K562 (cell line): ENCODE measurements around the gene RUNX3. TPM values are rescaled to one million over a fixed set of nuclear protein-coding genes. Genes with fewer than 3 reads are reported as not detected.
A peak's percentile ranks its signal among the peaks of the same experiment; 100 is the strongest.

ENCODE experiments used
- BCL6 ChIP-seq: fragments of 250-450 bp; sonication (Bioruptor Pico); IDR thresholded peaks from 2 replicates; pipeline ENCODE4 v1.4.0; 2020
- BRCA1 ChIP-seq, 2 experiments: fragments of 450-650 bp in 1 of 2; sonication (generic) in 1 of 2; formaldehyde crosslinking in 1 of 2; IDR thresholded peaks; 2 replicates each; pipeline versions ENCODE4 v1.5.0 to v1.6.1; 2017 to 2020; ENCODE audit warnings: mild to moderate bottlenecking in 1 of 2, missing genetic modification reagents in 1 of 2
- CBFA2T3 ChIP-seq: fragments of 450-650 bp; IDR thresholded peaks from 2 replicates; pipeline ENCODE4 v1.6.1; 2017
- CEBPG ChIP-seq, 3 experiments: fragments of 200-800 bp in 1 of 3; sonication (Bioruptor generic) in 1 of 3; sonication (generic) in 1 of 3; formaldehyde crosslinking in 1 of 3; IDR thresholded peaks in 2 of 3; conservative IDR thresholded peaks in 1 of 3; 2 replicates each; pipeline versions ENCODE4 v1.6.1 to v1.8.0; 2016 to 2022; ENCODE audit warnings: missing compliant biosample characterization in 2 of 3, missing genetic modification characterization in 2 of 3, mild to moderate bottlenecking in 1 of 3, missing genetic modification reagents in 1 of 3
- CTBP1 ChIP-seq: fragments of 450-650 bp; IDR thresholded peaks from 2 replicates; pipeline ENCODE4 v1.6.1; 2016; ENCODE audit warnings: borderline replicate concordance
- CTCF ChIP-seq, 3 experiments: IDR thresholded peaks in 2 of 3; conservative IDR thresholded peaks in 1 of 3; 2 replicates each; pipeline ENCODE4 v1.5.1; 2011 to 2012; ENCODE audit warnings: low read length in 3 of 3, mild to moderate bottlenecking in 3 of 3, control low read depth in 2 of 3, improper control_type of control experiment in 1 of 3, inconsistent platforms in 1 of 3, low read depth in 1 of 3, mixed read lengths in 1 of 3, moderate library complexity in 1 of 3; ENCODE audit not compliant: insufficient read depth in 2 of 3
- E2F6 ChIP-seq, 2 experiments: IDR thresholded peaks; 2 replicates each; pipeline ENCODE4 v1.6.1; 2011; ENCODE audit warnings: borderline replicate concordance in 1 of 2, control low read depth in 1 of 2, low read depth in 1 of 2, low read length in 1 of 2, mild to moderate bottlenecking in 1 of 2, mixed read lengths in 1 of 2, moderate library complexity in 1 of 2; ENCODE audit not compliant: insufficient read depth in 1 of 2, insufficient read length in 1 of 2, poor library complexity in 1 of 2, severe bottlenecking in 1 of 2; ENCODE audit errors: extremely low read depth in 1 of 2
- GMEB1 ChIP-seq: fragments of 250-450 bp; sonication (Bioruptor Pico); IDR thresholded peaks from 2 replicates; pipeline ENCODE4 v1.4.0; 2020; ENCODE audit warnings: mild to moderate bottlenecking
- GTF2B ChIP-seq: IDR thresholded peaks from 2 replicates; pipeline ENCODE4 v1.6.1; 2011; ENCODE audit not compliant: insufficient read length; ENCODE audit errors: extremely low read depth
- HLTF ChIP-seq: fragments of 450-650 bp; IDR thresholded peaks from 2 replicates; pipeline ENCODE4 v1.6.1; 2016
- KDM2B ChIP-seq: fragments of 250-450 bp; sonication (Bioruptor Pico); IDR thresholded peaks from 2 replicates; pipeline ENCODE4 v1.8.0; 2021; ENCODE audit warnings: mild to moderate bottlenecking, moderate library complexity
- MAFK ChIP-seq: IDR thresholded peaks from 2 replicates; pipeline ENCODE4 v1.6.1; 2011; ENCODE audit warnings: low read length, improper control_type of control experiment
- MEF2D ChIP-seq: conservative IDR thresholded peaks from 2 replicates; pipeline ENCODE4 v1.6.1; 2016; ENCODE audit warnings: low read depth, missing genetic modification characterization, missing compliant biosample characterization
- NFXL1 ChIP-seq: fragments of 450-650 bp; formaldehyde crosslinking; IDR thresholded peaks from 2 replicates; pipeline ENCODE4 v1.4.0; 2021; ENCODE audit warnings: mild to moderate bottlenecking
- RFX1 ChIP-seq: fragments of 450-650 bp; IDR thresholded peaks from 2 replicates; pipeline ENCODE4 v1.6.1; 2016; ENCODE audit warnings: mild to moderate bottlenecking, moderate library complexity
- SIN3B ChIP-seq: fragments of 450-650 bp; IDR thresholded peaks from 2 replicates; pipeline ENCODE4 v1.6.1; 2017; ENCODE audit warnings: low read depth, mild to moderate bottlenecking, moderate library complexity
- SIX5 ChIP-seq, 2 experiments: IDR thresholded peaks; 2 replicates each; pipeline ENCODE4 v1.6.1; 2011; ENCODE audit warnings: low read length in 2 of 2, borderline replicate concordance in 1 of 2, low read depth in 1 of 2, mild to moderate bottlenecking in 1 of 2, moderate library complexity in 1 of 2; ENCODE audit not compliant: insufficient read depth in 1 of 2
- SRF ChIP-seq, 2 experiments: fragments of 250-450, 450-650 bp in 1 of 2; sonication (Bioruptor Pico) in 1 of 2; sonication (generic) in 1 of 2; formaldehyde crosslinking; IDR thresholded peaks; 2 replicates each; pipeline versions ENCODE4 v1.5.0 to v1.5.1; 2020 to 2022; ENCODE audit warnings: mild to moderate bottlenecking in 1 of 2, missing genetic modification reagents in 1 of 2
- THAP12 ChIP-seq: fragments of 250-450 bp; sonication (Bioruptor Pico); IDR thresholded peaks from 2 replicates; pipeline ENCODE4 v1.9.0; 2021; ENCODE audit warnings: mild to moderate bottlenecking, inconsistent platforms
- ZNF780A ChIP-seq: fragments of 250-450 bp; sonication (Bioruptor Pico); IDR thresholded peaks from 2 replicates; pipeline ENCODE4 v1.5.0; 2021; ENCODE audit warnings: mild to moderate bottlenecking
- polyA plus RNA-seq, 8 experiments: library from polyadenylated mRNA; depleted of rRNA in 4 of 8; stranded (reverse) in 5 of 8; unstranded in 3 of 8; fragments of >200 nt; fragmentation: Nextera tagmentation in 2 of 8; fragmentation: Illumina TruSeq in 1 of 8; extraction: Ambion mirVana in 2 of 8; extraction: Trizol in 1 of 8; gene quantifications; 2 replicates each; pipeline versions ENCODE4 v1.2.1 to v1.2.3, GENCODE V29; 2011 to 2014; ENCODE audit warnings: inconsistent platforms in 1 of 8, missing spikeins in 1 of 8
- total RNA-seq, 7 experiments: library from RNA; depleted of rRNA in 6 of 7; stranded (reverse); fragments of >200 nt in 6 of 7; fragmentation: Illumina TruSeq in 2 of 7; extraction: Trizol in 2 of 7; gene quantifications; 2 replicates each; pipeline versions ENCODE4 v1.2.1 to v1.2.3, GENCODE V29; 2011 to 2021; ENCODE audit warnings: low replicate concordance in 1 of 7

RUNX3 gene
- total and polyA plus RNA-seq, 9 of the 15 experiments (the other 6 are each of a cell fraction or from before 2014, with no cell fraction given) = 0.01 to 0.64 (median 0.09) TPM

- TF ChIP-seq THAP12 (CRISPR knock-in tag) (no peak), ZNF780A (CRISPR knock-in tag) (no peak), NFXL1 (CRISPR knock-in tag) (no peak), CTCF (IDR thresholded peaks at IDR 0.05 in 2 of 3, conservative IDR thresholded peaks at IDR 0.05 in 1 of 3; ENCODE audit: insufficient read depth in 2 of 3, low read depth in 1 of 3, low read length in 3 of 3) (peak; percentile 62 to 71 (median 66)), KDM2B (CRISPR knock-in tag) (no peak), CTBP1 (peak; percentile 18; the same call in 1 of the 2 replicates), SRF (CRISPR knock-in tag; IDR thresholded peaks at IDR 0.05) (no peak), SIX5 (IDR thresholded peaks at IDR 0.05; ENCODE audit: borderline replicate concordance in 1 of 2, insufficient read depth in 1 of 2, low read depth in 1 of 2, low read length in 2 of 2) (no peak), MAFK (no peak), MEF2D (tag) (no peak), GTF2B (no peak), E2F6 (IDR thresholded peaks at IDR 0.05; ENCODE audit: borderline replicate concordance in 1 of 2, extremely low read depth in 1 of 2, insufficient read depth in 1 of 2, insufficient read length in 1 of 2, low read depth in 1 of 2, low read length in 1 of 2, poor library complexity in 1 of 2, severe bottlenecking in 1 of 2) (peak in 1 of 2 experiments; percentile 14), HLTF (no peak), RFX1 (no peak), BCL6 (no peak), BRCA1 (IDR thresholded peaks at IDR 0.05) (no peak), BRCA1 (CRISPR knock-in tag; IDR thresholded peaks at IDR 0.05) (no peak), CBFA2T3 (no peak), SIN3B (no peak), CEBPG (CRISPR knock-in tag; IDR thresholded peaks at IDR 0.05) (0 out of 2 replicates have a peak, but pooled peaks have one; percentile 10), CEBPG (tag; conservative IDR thresholded peaks at IDR 0.05 in 1 of 2, IDR thresholded peaks at IDR 0.05 in 1 of 2) (no peak), GMEB1 (CRISPR knock-in tag) (no peak)
Observed at GRCh38 chr1:24849672-24850295, 80.3 kb downstream of the RUNX3 start (continued).
